ENCODE data around the gene POLR3A.

POLR3A gene

DNA sequence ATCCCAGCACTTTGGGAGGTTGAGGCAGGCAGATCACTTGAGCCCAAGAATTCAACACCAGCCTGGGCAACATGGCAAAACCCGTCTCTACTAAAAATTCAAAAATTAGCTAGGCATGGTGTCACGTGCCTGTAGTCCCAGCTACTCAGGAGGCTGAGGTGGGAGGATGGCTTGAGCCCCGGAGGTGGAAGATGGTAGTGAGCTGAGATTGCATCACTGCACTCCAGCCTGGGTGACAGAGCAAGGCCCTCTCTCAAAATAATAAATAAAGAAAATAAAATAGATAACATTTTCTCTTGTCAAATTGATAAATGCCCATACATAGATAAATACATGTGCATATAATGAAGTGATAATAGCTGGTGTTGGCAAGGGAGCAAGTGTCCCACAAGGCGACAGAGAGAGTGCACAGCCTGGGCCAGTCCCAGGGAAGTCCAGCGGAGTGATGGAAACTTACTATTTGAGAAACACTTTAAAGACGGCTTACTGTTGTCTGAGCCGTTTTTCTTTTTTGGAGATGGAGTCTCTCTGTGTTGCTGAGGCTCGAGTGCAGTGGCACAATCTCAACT lies 69.3 kb downstream of the POLR3A start:
- DNase-seq (ENCODE audit: low read depth in 4 of 4, low spot score in 1 of 4): no peak

GRCh38 chr10:77959384-77959783 lies 69.9 kb downstream of the POLR3A start:
- no peak for DNase-seq (ENCODE audit: low read depth in 4 of 4, low spot score in 1 of 4)

GRCh38 chr10:77955136-77955535 lies 74.2 kb downstream of the POLR3A start:
- DNase-seq (ENCODE audit: low read depth in 4 of 4, low spot score in 1 of 4): no peak

DNA sequence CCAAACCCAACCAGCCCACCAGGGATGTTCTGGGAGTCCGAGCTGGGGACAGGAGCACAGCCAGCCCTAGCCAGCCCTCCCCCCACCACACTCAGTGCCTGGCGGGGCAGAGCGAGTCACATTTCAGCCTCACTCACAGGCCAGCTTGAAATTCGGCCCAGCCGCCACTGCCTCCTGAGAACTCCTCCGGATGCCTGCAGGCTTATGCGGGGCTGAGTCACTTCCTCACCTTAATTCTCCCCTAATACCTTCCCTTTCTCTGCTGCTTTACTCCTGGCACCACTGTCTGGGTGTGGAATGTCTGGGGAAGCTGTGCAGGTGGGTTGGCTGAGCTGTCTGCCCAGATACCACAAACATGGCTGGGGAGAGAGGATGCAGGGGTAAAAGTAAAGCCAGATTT lies 80.1 kb downstream of the POLR3A start:
- no peak for DNase-seq (ENCODE audit: low read depth in 4 of 4, low spot score in 1 of 4)

DNA sequence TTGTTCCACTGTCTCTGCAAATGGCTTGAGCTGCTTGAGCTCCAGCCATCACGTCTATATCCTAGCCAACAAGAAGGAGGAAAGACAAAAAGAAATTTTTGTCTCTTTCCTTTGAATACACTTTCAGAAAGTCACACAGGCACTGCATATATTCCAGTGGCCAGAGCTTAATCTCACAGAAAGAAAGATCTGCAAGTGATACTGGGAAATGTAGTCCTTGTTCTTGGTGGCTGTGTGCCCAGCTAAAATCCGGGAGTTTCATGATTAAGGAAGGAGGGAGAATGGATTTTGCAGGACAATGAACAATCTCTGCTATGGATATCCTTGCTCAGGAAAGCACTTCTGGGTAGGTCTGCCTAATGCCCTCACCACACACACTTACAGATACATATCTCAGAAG lies 83.2 kb downstream of the POLR3A start:
- no peak for DNase-seq (ENCODE audit: low read depth in 4 of 4, low spot score in 1 of 4)

DNA sequence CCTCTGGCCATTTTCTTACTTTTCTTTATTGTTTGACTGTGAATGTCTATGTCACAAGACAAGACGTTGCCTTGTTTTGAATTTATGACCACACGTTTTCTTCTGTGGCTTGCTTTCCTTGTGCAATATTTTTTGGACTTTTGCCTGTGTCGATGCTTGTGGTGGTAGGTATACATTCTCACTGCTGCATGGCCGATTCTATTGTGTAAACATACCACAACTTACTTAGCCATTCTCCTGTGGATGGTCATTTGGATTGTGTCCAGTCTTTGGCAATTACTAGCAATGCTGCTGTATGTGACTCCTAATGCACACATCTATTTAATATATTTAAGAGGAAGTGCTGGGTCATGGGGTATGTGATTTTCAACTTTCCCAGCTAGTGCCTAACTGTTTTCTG lies 84.8 kb downstream of the POLR3A start:
- no peak for DNase-seq (ENCODE audit: low read depth in 4 of 4, low spot score in 1 of 4)

DNA sequence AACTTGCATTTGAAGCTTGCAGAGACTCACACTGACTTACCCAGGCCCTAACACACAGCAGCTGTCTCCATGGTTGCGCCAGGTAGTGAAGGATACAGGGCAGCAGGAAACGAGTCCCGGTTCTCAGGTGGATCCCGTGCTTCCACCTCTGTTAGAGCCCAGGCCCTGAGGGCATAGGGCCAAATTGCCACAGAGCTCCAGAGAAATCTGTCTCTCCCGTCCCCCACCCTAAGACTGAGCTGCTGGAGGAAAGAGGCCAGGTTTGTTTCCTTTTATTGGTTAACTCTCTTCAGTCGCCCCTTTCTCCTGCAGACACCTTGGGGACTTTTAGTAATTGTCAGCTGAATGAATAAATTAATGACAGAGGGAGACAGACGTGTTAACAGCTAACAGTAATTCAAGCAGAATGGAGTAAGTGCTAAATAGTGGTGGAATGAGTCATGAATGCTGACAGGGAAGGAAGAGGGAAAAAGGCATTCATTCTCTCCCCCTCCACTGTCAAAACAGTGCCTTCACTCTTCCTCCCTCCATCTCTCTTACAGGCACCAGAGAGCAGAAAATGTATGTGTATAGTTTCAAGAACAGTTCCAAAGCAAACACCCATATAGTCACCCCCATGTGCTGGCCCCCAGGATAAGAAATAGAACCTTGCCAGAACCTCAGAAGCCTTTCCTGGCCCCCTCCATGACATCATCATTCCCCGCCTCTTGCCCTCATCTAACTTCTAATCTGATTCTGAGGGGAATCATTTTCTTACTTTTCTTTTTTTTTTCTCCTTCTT lies 86.0 kb downstream of the POLR3A start:
- no peak for DNase-seq (ENCODE audit: low read depth in 4 of 4, low spot score in 1 of 4)

DNA sequence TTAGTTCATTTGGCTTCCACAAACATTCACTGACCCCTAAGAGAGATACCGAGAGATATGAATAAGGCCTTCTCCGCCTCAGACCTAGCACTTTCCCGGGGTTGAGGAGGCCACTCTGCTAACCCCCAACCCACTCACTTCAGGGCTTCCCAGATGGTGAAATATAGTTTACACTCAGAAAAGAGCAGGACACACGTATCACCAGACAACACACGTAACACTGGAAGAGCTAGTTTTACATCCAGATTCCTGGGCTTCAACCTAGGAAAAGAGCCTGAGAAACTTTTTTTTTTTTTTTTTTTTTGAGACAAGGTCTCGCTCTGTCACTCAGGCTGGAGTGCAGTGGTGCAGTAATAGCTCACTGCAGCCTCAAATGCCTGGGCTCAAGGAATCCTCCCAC lies 87.5 kb downstream of the POLR3A start:
- DNase-seq (ENCODE audit: low read depth in 4 of 4, low spot score in 1 of 4): no peak

DNA sequence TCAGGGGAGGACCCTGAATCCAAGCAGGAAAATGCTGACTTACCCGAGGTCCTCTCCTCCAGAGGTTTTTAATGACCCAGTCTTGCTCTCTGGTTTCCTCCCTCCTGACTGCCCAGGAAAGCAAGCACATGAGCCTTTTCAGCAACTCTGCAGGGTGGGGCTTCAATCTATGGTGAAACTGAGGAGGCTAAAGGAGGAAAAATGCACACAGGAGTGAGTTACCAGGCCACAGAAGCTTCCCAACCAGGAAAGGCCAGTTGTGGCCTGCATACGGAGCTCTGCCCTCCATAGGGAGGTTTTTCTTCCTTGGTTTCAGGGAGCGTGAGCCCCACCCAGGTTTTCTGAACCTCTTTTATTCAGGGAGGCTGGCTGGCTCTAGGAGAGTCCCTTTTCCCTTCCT lies 88.7 kb downstream of the POLR3A start:
- DNase-seq (ENCODE audit: low read depth in 4 of 4, low spot score in 1 of 4): no peak

- no peak for DNase-seq (ENCODE audit: low read depth in 4 of 4, low spot score in 1 of 4)
Measured at GRCh38 chr10:77940225-77940624, 89.1 kb downstream of the POLR3A start.

GRCh38 chr10:77939561-77940001 lies 89.7 kb downstream of the POLR3A start:
- no peak for DNase-seq (ENCODE audit: low read depth in 4 of 4, low spot score in 1 of 4)

DNA sequence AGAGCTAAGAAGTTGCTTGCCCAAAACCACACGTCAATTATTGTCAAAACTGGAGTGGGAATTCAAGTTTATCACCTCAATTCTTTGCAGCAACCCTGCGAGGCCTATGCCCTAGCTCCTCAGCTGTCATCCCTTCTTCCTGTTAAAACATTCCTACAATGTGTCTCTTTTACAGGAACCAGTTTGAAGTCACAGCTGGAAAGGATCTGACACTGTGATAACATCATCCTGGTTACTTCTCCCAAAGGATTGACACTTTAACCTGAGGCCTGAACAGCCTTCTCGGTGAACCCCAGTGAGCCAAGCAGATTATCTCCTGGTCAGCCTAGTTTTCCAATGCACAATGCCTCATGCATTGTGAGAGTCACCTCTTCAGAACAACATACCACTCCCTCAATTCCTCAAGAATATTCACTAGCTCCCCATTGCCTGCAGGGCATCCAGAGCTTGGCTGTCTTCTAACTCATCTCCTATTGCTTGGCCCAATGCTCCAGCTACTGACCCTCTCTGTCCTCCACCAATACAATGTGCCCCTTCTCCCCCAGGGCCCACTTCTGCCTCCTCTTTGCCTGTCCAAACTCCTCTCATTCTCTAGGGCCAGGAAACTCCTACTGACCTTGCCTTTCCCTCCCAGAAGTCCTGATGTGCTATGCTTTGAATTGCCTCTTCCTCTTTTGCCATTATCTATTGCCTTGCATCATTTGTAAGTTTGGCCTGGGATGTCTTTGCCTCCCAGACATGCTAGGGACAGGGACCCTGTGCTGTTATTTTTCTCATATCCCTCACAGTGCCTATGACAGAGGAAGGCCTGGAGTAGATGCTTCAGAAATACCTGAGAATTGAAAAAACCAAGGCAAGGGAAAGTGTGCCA lies 92.4 kb downstream of the POLR3A start:
- no peak for DNase-seq (ENCODE audit: low read depth in 4 of 4, low spot score in 1 of 4)

DNA sequence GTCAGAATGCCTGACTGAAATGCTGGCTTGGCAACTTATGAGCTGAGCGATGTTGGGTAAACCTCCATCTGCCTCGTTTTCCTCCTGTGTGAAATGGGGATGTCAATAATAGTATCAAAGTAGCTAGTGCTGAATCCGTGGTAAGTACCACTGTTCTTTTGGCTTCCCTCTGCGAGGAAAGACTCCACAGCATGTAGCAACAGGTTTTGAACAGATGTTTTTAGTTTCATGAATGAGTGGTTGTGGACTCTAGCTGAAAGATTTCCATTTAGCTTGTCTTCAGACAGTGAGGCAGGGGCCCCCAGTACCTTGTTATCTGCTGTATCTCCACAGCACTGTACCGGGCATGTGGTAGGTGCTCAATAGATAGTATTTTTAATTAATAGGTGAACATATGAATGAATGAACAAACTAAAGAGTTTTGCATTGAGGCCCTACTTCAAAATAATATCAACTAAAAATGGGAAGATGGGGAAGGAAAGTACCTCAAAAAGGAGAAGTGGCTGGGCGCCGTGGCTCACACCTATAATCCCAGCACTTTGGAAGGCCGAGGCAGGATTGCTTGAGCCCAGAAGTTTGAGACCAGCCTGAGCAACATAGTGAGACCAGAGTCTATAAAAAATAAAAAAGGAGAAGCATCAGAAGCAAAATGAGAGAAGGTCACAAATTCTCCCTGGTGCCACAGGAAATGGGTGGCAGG lies 97.1 kb downstream of the POLR3A start:
- no peak for DNase-seq (ENCODE audit: low read depth in 4 of 4, low spot score in 1 of 4)

DNA sequence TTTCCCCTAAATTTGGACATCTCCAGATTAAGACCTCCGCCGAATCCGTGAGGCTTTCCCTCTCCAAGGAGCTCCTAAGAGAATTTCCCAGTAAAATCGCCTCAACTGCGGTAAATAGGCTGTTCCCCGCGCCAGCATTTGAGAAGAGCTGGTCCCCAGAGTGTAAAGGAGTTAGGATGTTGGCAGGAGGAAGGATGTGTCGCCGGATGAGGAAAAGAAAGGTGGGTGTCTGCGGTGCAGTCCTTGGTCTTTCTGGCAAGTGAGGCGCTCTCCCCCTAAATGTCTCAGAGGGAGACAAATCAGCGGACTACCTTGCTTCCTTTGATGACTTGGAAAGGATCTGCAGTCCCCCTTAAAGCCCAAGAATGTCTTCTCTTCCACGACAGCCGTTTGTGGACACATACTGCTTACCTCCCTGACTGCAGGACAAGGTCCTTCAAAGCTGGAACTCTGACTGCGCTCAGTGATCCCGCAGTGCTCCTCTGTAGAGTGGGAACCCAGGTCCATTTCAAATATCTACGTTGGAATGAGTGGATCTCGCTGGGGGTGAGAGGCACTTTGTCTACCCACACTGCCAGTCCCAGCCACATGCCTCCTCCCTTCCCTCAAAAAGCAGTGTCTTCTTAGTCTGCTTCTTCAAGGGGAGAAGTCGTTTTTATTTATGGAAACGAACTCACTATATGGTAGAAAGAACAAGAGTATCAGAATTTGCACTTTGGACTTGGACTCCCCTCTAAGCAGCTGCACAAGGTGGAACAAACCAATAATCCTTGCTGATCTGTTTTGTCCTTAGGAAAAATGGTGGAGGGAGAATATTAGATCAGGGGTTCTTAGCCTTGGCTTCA lies 101.7 kb downstream of the POLR3A start:
- DNase-seq (ENCODE audit: low read depth in 4 of 4, low spot score in 1 of 4): no peak

GRCh38 chr10:77926566-77927401 lies 102.5 kb downstream of the POLR3A start, which contains the start of gene DLG5:
Gene DLG5 (minus strand): TSS chr10:77926755. CDS start chr10:77926520, 235 bp downstream.
- peak in 2 of 4 experiments; percentile 5 to 44 for DNase-seq (ENCODE audit: low read depth in 4 of 4, low spot score in 1 of 4)

DNA sequence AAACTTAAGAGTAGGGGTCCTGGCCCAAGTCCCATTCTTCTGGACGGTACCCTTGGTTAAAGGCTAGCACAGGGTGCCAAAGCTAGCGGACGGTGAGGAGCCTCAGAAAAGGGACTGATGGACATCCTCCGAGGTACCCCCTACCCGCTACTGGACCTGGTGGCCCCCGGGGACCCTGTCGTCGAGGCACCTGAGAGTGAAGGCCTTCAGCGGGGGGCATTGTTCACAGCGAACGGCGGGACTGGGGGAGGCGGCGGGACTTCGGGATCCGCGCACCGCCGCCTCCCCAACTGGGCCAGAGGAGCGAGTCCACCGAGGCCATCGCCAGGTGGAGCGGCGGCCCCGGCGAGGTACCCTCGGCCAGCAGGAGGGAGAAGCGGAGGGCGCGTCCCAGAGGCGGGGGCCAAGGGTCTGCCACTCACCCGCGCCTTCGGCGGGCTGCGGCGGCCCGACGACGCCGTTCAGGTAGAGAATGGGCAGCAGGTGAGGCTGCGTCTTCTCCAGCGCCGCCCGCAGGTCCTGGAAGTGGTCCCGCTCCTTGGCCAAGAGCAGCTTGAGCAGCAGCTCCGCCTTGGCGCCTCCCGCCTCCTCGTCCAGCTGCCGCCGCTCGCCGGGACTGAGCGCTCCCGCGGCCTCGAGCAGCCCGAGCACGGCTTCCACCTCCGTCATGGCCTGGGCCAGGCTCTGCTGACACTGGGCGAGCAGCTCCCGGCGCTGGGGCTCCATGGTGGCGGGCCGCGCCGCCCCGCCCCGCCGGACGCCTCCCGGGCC lies 103.3 kb downstream of the POLR3A start:
- DNase-seq (ENCODE audit: low read depth in 4 of 4, low spot score in 1 of 4): no peak

- no peak for DNase-seq (ENCODE audit: low read depth in 4 of 4, low spot score in 1 of 4)
Measured at GRCh38 chr10:77925410-77925794, 103.9 kb downstream of the POLR3A start.

GRCh38 chr10:77922566-77923179 lies 106.6 kb downstream of the POLR3A start:
- no peak for DNase-seq (ENCODE audit: low read depth in 4 of 4, low spot score in 1 of 4)

Measured in stimulated activated CD4-positive, alpha-beta T cell treated with anti-CD3 and anti-CD28 coated beads, Interleukin-1b, Interleukin-23, amount 100 ng/mL, for 24 hours (primary cell).